ENCODE data around the gene MYO1E. TPM values are rescaled to one million over a fixed set of nuclear protein-coding genes. Genes with fewer than 3 reads are reported as not detected.

MYO1E gene
- polyA plus RNA-seq, 1 donor from 2014 or later = 0.38 TPM

DNA sequence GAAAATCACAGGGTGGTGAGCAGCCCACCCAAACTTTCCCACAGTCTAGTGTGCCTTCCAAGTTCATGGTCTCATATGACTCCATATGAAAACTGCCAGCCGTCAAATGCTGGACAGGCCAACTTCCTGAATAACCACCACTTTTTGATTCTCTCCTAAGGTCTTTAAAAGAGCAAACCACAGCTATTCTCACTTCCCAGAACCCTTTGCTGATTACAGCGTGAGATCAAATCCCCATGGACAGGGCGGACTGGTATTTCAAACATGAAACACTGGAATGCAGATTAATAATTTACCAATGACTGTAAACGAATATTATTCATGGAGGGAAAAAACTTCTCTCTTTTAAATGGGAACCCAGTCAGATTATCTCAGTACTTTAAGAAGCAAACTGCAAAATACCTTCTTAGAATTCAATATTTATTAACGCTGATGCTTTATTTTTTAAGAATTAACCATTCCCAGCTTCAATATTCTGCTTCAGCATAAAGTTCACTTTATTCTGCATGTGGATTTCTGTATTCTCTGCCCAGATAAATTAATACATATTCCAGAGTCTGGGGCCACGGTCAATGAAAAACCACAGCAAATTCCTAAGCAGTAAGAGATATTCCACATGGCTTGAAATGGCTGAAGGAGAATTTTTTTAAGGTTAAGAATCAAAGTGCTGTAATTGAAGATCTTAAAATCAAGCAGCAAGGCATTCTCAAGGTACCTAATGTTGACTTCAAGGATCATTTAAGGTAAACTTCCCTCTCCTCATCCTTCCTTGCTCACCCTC, 42.9 kb downstream of the MYO1E start:
- H4K20me1 ChIP-seq (ENCODE audit: insufficient read depth) = no peaks in the 10 kb centered on the region
- H3K9ac ChIP-seq (ENCODE audit: low read length) = no peak overlapping the region
- H3F3A ChIP-seq (ENCODE audit: insufficient read depth, low read length, poor library complexity, severe bottlenecking) = no peaks in the 10 kb centered on the region
- TF ChIP-seq POLR2AphosphoS5 (IDR thresholded peaks at IDR 0.05) (no peak), EZH2 (IDR thresholded peaks at IDR 0.05; ENCODE audit: borderline replicate concordance, insufficient read depth, low read length, poor library complexity, severe bottlenecking) (no peak), EP300 (conservative IDR thresholded peaks at IDR 0.05; ENCODE audit: poor library complexity, severe bottlenecking) (no peak), TAF1 (IDR thresholded peaks at IDR 0.05; ENCODE audit: low read depth) (no peak), SMC3 (conservative IDR thresholded peaks at IDR 0.05; ENCODE audit: poor library complexity) (no peak), RAD21 (conservative IDR thresholded peaks at IDR 0.05) (no peak), MXI1 (conservative IDR thresholded peaks at IDR 0.05; ENCODE audit: poor library complexity, severe bottlenecking) (no peak)
- TF ChIP-seq, protein P1, sequence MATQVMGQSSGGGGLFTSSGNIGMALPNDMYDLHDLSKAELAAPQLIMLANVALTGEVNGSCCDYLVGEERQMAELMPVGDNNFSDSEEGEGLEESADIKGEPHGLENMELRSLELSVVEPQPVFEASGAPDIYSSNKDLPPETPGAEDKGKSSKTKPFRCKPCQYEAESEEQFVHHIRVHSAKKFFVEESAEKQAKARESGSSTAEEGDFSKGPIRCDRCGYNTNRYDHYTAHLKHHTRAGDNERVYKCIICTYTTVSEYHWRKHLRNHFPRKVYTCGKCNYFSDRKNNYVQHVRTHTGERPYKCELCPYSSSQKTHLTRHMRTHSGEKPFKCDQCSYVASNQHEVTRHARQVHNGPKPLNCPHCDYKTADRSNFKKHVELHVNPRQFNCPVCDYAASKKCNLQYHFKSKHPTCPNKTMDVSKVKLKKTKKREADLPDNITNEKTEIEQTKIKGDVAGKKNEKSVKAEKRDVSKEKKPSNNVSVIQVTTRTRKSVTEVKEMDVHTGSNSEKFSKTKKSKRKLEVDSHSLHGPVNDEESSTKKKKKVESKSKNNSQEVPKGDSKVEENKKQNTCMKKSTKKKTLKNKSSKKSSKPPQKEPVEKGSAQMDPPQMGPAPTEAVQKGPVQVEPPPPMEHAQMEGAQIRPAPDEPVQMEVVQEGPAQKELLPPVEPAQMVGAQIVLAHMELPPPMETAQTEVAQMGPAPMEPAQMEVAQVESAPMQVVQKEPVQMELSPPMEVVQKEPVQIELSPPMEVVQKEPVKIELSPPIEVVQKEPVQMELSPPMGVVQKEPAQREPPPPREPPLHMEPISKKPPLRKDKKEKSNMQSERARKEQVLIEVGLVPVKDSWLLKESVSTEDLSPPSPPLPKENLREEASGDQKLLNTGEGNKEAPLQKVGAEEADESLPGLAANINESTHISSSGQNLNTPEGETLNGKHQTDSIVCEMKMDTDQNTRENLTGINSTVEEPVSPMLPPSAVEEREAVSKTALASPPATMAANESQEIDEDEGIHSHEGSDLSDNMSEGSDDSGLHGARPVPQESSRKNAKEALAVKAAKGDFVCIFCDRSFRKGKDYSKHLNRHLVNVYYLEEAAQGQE (IDR thresholded peaks at IDR 0.05; ENCODE audit: borderline replicate concordance) = no peak
- TF ChIP-seq, protein P2, sequence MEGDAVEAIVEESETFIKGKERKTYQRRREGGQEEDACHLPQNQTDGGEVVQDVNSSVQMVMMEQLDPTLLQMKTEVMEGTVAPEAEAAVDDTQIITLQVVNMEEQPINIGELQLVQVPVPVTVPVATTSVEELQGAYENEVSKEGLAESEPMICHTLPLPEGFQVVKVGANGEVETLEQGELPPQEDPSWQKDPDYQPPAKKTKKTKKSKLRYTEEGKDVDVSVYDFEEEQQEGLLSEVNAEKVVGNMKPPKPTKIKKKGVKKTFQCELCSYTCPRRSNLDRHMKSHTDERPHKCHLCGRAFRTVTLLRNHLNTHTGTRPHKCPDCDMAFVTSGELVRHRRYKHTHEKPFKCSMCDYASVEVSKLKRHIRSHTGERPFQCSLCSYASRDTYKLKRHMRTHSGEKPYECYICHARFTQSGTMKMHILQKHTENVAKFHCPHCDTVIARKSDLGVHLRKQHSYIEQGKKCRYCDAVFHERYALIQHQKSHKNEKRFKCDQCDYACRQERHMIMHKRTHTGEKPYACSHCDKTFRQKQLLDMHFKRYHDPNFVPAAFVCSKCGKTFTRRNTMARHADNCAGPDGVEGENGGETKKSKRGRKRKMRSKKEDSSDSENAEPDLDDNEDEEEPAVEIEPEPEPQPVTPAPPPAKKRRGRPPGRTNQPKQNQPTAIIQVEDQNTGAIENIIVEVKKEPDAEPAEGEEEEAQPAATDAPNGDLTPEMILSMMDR (IDR thresholded peaks at IDR 0.05; ENCODE audit: poor library complexity, severe bottlenecking) = no peak
- no peaks in the 10 kb centered on the region for H3K9me3 ChIP-seq (ENCODE audit: low read length)
- H3K27me3 ChIP-seq (ENCODE audit: insufficient read depth, low read depth, low read length) = no peaks in the 10 kb centered on the region
- H3K4me3 ChIP-seq (ENCODE audit: low read length) = no peak overlapping the region
- no peak overlapping the region for H3K4me2 ChIP-seq (ENCODE audit: low read length)
- no peaks in the 10 kb centered on the region for H3K36me3 ChIP-seq (ENCODE audit: insufficient read depth, low read length)
- no peaks in the 10 kb centered on the region for H3K79me2 ChIP-seq (replicated peaks; ENCODE audit: insufficient read depth, low read length)
- no peak overlapping the region for H3K27ac ChIP-seq (ENCODE audit: low read length)
- no peak overlapping the region for H2AFZ ChIP-seq (ENCODE audit: low read depth, low read length)
- no peaks in the 10 kb centered on the region for H3K9me2 ChIP-seq (ENCODE audit: insufficient read depth, low read length)

DNA sequence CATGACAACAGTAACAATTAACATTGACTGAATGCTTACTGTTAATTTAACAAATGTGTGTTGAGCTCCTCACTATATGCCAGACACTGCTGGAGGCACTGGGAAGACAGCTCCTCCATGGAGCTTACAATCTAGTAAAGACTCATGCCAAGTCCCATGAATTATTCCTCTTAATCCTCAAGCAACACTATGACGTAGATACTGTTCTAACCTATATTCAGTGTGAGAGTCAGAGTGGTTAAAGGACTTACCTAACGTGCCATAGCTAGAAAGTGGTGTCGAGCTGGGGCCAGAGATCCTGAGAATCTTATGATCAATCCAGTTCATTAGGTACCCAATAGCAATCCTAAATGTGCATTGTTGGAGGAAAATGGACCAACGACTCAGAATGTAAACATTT, 43.6 kb downstream of the MYO1E start:
- H3K4me2 ChIP-seq (ENCODE audit: low read length) = no peak overlapping the region
- H3K9me2 ChIP-seq (ENCODE audit: insufficient read depth, low read length) = no peaks in the 10 kb centered on the region
- TF ChIP-seq POLR2AphosphoS5 (IDR thresholded peaks at IDR 0.05) (no peak), MXI1 (conservative IDR thresholded peaks at IDR 0.05; ENCODE audit: poor library complexity, severe bottlenecking) (no peak)
- TF ChIP-seq, protein P1 (IDR thresholded peaks at IDR 0.05; ENCODE audit: borderline replicate concordance) = no peak
- TF ChIP-seq, protein P2 (IDR thresholded peaks at IDR 0.05; ENCODE audit: poor library complexity, severe bottlenecking) = no peak
- H3K79me2 ChIP-seq (replicated peaks; ENCODE audit: insufficient read depth, low read length) = no peaks in the 10 kb centered on the region
- H3F3A ChIP-seq (ENCODE audit: insufficient read depth, low read length, poor library complexity, severe bottlenecking) = no peaks in the 10 kb centered on the region
- no peaks in the 10 kb centered on the region for H4K20me1 ChIP-seq (ENCODE audit: insufficient read depth)
- no peaks in the 10 kb centered on the region for H3K27me3 ChIP-seq (ENCODE audit: insufficient read depth, low read depth, low read length)
- no peak overlapping the region for H2AFZ ChIP-seq (ENCODE audit: low read depth, low read length)
- H3K9me3 ChIP-seq (ENCODE audit: low read length) = no peaks in the 10 kb centered on the region
- no peaks in the 10 kb centered on the region for H3K36me3 ChIP-seq (ENCODE audit: insufficient read depth, low read length)
- H3K9ac ChIP-seq (ENCODE audit: low read length) = no peak overlapping the region
- H3K27ac ChIP-seq (ENCODE audit: low read length) = no peak overlapping the region
- H3K4me3 ChIP-seq (ENCODE audit: low read length) = no peak overlapping the region
